Skeletal muscle cell (primary cell): ENCODE results near the gene CNRIP1.
A peak's percentile ranks its signal among the peaks of the same experiment; 100 is the strongest.

ENCODE experiments used
- DNase-seq: peaks from one replicate; pipeline ENCODE4 v3.0.0-alpha.2; 2010; ENCODE audit warnings: low read depth
- H3K4me3 ChIP-seq: 2 replicates; pipeline ENCODE4 v1.5.1; 2011; ENCODE audit warnings: low read depth, mild to moderate bottlenecking, control low read depth, low read length, moderate library complexity

CNRIP1 gene

DNA sequence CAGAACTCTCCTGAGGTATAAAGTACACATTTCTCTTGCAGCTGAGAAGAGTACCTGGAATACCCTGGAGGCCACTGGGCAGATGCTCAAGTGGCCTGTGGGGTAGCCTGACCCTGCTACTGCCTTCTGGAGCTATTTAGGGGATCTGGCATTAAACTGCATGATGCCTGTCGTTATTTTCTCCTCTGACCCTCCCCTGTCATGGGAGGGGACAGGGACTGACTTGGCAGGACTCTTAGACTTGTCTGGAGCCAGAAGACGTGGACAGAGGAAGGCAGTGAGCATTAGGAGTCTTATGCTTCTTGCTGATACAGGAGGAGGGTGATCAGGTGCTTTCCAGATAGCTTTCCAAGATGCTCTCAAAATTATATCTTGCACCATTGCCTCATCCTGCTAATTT is 24.8 kb downstream of the CNRIP1 start:
- no peak for DNase-seq

GRCh38 chr2:68294187-68294586 is 25.6 kb downstream of the CNRIP1 start:
- no peak for DNase-seq
- H3K4me3 ChIP-seq, result no peak overlapping the region

More for the DNA sequence above, 24.8 kb downstream of the CNRIP1 start:
- H3K4me3 ChIP-seq, result no peak overlapping the region

GRCh38 chr2:68293755-68294154 is 26.0 kb downstream of the CNRIP1 start:
- DNase-seq, result no peak
- no peak overlapping the region for H3K4me3 ChIP-seq

DNA sequence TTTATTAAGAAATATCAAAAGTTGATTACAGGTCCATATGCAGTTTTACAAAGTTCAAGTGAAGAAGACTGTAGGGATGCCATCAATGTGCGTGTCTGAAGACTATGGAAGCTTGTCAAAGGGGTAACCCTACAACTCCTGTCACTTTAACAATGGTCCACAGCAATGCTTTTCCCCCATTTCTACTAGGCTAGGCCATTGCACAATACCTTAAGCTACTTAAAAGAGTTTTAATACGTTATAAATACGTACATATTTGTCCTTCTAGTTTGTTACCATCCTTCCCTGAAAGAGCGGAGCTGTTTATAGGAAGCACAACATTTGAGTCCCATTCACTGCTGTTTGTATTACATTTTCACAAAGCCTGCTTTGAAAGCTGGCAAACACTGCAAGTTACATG is 26.7 kb downstream of the CNRIP1 start:
- DNase-seq, result no peak
- no peak overlapping the region for H3K4me3 ChIP-seq

DNA sequence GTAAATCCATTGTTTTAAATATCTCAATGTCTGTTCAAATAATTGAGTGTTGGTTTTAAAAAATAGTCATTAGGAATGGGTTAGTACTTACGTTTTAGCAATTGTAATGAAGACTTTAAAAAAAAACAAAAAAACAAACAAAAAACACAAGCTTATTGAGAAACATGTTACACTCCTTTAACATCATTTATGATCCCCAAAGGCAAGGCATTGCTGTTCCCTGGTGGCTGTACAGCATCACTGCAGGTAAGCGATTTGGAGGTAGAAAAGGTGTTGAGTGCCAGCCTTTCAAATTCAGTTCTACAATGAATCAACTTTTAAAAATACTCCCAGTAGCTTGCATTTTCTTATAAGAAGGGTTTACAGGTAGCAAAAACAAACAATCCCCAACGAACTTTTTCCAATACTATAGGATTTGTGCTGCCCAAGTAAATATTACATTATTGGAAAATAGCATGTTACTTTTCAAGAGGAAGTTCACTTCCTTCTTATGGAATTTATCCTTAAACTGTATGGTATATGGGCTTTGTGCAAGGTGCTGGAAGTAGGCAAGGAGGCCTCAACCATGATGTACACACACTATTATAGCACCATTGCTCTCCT is 27.5 kb downstream of the CNRIP1 start:
- H3K4me3 ChIP-seq, result no peak overlapping the region
- no peak for DNase-seq

GRCh38 chr2:68291314-68291713 is 28.4 kb downstream of the CNRIP1 start:
- no peak overlapping the region for H3K4me3 ChIP-seq

DNA sequence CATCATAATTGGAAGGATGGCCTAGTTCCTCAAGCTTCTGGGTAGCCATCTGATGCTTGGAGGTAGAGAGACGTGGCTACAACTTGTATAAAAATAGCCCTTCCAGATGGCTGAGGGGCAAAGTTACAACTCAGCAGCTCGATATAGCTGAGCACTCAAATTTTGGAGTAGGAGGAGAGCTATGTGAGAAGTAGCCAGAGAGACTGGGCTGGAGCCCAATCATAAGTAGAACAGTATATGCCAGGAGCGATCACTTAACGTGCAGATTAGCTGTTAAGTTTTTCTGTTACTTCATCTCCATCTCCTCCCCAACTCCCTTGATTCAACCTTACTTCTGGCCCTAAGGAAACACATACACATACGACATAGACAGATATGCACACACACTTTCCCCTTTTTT is 28.8 kb downstream of the CNRIP1 start:
- no peak overlapping the region for H3K4me3 ChIP-seq
- no peak for DNase-seq

More at GRCh38 chr2:68291314-68291713, 28.4 kb downstream of the CNRIP1 start:
- no peak for DNase-seq

DNA sequence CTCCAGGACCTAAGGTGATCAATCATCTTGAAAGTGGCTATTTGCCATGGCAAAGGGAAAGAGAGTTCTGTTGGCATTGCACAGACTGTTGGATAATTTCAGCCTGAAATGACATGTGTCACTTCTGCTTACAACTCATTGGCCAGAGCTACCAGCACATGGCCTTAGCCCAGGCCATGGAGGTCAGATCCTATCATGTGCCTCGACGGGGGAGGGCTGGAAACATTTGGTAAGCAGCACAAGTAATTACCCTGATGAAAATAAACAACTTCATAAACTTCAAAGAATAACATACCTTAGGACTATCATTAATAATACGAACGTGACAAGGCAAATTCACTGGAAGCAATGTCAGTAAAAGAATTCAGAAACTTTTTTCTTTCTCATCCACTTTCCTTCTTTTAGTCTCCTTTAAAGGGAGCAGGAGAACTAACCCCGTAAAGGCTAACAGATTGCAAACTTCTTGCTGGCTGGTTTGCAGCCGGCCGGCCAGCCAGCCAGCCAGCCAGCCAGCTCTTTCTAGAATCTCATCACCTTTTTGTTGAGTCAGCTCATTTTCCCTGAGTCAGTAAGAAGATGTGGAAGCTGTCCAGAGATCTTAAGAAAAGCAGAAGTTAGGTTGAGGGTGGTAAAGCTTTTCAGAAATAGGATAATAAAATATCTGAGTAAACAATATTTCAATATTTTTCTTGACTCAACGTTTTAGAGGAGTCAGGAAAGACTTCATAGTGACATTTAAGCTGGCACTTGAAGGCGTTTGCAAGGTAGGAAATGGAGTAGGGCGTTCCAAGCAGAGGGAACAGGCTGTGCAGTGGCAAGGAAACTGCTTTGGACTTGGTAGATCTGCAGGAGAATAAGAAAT is 31.9 kb downstream of the CNRIP1 start:
- DNase-seq, result peak; percentile 28
- no peak overlapping the region for H3K4me3 ChIP-seq

DNA sequence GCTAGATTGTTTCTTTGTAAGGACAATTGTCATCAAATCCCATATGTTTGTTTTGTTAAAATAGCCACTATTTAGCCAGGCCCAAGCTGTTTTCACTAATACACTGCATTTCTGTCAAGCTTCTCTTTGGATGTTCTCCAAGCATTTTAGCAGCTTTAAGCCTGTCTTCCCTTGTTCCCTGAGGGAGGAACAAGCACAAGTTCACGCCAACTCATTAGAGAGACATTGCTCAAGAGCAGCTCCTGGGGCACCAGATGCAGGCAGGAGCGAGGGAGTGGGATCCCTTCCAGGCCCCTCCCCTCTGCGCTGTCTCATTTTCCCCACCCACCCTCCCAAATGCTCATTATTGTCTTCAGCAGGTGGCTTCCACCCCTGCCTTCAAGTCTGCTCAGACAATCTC is 34.9 kb downstream of the CNRIP1 start:
- no peak overlapping the region for H3K4me3 ChIP-seq
- peak; percentile 85 for DNase-seq

GRCh38 chr2:68283419-68283812 is 36.3 kb downstream of the CNRIP1 start:
- H3K4me3 ChIP-seq, result no peak overlapping the region
- no peak for DNase-seq

- peak; percentile 13 for DNase-seq
- H3K4me3 ChIP-seq, result no peak overlapping the region
Measured at GRCh38 chr2:68282811-68283418, 36.8 kb downstream of the CNRIP1 start.

- DNase-seq, result no peak
- no peak overlapping the region for H3K4me3 ChIP-seq
Measured at GRCh38 chr2:68280796-68281195, 39.0 kb downstream of the CNRIP1 start.

- H3K4me3 ChIP-seq, result no peak overlapping the region
- DNase-seq, result no peak
Measured at GRCh38 chr2:68280348-68280747, 39.4 kb downstream of the CNRIP1 start.

- DNase-seq, result no peak
- no peak overlapping the region for H3K4me3 ChIP-seq
Measured at GRCh38 chr2:68279691-68280090, 40.1 kb downstream of the CNRIP1 start.

DNA sequence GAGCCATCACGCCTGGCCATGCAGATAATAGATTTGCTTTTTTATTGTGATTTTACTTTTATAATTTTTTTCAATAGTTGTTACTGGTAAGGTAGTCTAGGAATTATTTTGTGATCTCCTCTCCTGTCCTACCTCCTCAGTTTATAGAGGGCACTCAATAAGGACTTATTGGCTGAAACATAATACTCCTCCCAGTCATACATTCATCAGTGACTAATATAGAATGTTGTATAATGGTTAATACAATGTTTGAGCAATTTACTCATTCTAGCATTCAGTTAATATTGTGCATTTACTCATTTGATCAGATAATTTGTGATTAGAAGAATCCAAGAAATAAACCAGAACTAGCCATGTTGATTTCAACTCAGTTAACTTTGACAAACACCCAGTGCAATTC is 41.6 kb downstream of the CNRIP1 start:
- no peak for DNase-seq
- H3K4me3 ChIP-seq, result no peak overlapping the region

GRCh38 chr2:68274022-68274421 is 45.7 kb downstream of the CNRIP1 start:
- no peak overlapping the region for H3K4me3 ChIP-seq
- DNase-seq, result no peak

- no peak for DNase-seq
- H3K4me3 ChIP-seq, result no peak overlapping the region
Measured at GRCh38 chr2:68272246-68272994, 47.3 kb downstream of the CNRIP1 start.

GRCh38 chr2:68266655-68267054 is 53.1 kb downstream of the CNRIP1 start:
- no peak overlapping the region for H3K4me3 ChIP-seq
- DNase-seq, result no peak

DNA sequence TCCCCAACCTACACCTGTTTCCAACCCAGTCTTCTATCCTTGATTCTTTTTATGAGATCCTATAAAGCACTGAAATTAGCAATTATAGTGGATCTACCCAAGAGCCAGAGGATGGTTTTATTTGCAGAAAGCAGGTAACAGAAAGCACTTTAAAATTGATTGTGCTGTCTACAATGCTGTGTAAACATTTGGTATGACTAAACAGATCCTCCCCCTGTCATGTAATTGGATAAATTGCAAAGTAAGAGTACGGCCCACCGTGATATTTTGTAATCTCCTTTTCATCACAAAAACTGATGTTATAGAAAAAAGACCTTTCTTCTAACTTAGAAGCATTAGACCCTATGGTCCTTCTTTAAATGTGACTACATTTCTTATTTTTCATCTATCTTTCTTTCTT is 56.1 kb downstream of the CNRIP1 start:
- no peak overlapping the region for H3K4me3 ChIP-seq
- no peak for DNase-seq

DNA sequence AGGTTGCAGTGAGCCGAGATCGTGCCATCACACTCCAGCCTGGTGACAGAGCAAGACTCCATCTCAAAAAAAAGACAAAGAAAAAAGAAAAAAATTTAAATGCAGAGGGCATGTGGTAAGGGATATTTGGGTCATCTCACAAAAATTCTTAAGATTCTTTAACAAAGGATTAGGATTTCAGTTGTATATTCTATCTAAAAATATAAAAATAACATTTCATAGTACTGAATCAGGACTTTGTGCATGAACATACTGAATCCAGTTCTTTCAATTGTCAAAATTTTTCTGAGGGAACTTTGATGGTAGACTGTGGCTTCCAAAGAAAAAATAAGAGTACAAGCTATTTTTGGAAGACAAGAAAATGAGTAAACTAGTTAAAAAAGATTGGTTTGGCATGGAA is 60.9 kb downstream of the CNRIP1 start:
- H3K4me3 ChIP-seq, result no peak overlapping the region
- no peak for DNase-seq
